ENCODE results near the gene ICAM3.
"Not testable (repeated sequence)": the region's sequence is repeated elsewhere in the genome, so short reads cannot be mapped to it uniquely, and the experiment has no call there.

The ICAM3 gene, protein sequence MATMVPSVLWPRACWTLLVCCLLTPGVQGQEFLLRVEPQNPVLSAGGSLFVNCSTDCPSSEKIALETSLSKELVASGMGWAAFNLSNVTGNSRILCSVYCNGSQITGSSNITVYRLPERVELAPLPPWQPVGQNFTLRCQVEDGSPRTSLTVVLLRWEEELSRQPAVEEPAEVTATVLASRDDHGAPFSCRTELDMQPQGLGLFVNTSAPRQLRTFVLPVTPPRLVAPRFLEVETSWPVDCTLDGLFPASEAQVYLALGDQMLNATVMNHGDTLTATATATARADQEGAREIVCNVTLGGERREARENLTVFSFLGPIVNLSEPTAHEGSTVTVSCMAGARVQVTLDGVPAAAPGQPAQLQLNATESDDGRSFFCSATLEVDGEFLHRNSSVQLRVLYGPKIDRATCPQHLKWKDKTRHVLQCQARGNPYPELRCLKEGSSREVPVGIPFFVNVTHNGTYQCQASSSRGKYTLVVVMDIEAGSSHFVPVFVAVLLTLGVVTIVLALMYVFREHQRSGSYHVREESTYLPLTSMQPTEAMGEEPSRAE

DNA sequence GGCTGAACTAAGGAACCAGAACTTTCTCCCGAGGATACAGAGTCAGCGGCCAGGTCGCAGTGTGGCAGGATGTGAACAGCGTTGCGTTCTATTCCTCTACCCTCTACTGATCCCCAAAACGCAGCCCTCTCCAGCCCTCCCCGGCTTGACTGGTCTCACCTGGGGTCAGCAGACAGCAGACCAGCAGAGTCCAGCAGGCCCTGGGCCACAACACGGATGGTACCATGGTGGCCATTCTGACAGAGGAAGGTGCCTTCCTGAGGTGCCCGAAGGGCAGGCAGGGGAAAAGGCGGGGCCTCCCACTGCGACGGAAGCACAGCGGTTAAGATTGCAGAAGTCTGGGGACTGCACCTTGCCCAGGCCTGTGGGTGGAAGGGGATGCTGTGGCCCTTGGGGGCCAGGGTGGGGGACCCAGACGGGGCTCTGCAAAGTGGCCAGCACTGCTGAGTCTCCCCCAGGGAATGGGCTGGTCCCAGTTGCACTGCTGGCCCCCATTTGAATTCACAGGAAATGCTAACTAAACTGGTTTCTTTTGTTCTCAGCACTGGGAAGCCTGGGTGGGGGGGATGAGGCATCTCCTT, at the start of gene ICAM3:
TSS of gene ICAM3 (minus strand) at position 245 of the 581 bp plus-strand sequence. CDS start at position 235, 10 bp downstream.
- Histone ChIP-seq H3K9me3 (no peaks in the 10 kb centered on the region), H3K27me3 (no peaks in the 10 kb centered on the region), H3K36me3 (no peaks in the 10 kb centered on the region), H3K4me3 (no peak within 1 kb of the TSS), H3K27ac (no peak within 1 kb of the TSS), H3K4me1 (peaks cover 0 to 10% (median 6%) of the 10 kb centered on the region in 4 donors)
- TF ChIP-seq, protein P1, sequence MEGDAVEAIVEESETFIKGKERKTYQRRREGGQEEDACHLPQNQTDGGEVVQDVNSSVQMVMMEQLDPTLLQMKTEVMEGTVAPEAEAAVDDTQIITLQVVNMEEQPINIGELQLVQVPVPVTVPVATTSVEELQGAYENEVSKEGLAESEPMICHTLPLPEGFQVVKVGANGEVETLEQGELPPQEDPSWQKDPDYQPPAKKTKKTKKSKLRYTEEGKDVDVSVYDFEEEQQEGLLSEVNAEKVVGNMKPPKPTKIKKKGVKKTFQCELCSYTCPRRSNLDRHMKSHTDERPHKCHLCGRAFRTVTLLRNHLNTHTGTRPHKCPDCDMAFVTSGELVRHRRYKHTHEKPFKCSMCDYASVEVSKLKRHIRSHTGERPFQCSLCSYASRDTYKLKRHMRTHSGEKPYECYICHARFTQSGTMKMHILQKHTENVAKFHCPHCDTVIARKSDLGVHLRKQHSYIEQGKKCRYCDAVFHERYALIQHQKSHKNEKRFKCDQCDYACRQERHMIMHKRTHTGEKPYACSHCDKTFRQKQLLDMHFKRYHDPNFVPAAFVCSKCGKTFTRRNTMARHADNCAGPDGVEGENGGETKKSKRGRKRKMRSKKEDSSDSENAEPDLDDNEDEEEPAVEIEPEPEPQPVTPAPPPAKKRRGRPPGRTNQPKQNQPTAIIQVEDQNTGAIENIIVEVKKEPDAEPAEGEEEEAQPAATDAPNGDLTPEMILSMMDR (IDR thresholded peaks at IDR 0.05): no peak
- intact Hi-C loops (cut with DNase I; ENCODE audit: low total_unique reads): no loop called here
- DNase-seq: no peak

DNA sequence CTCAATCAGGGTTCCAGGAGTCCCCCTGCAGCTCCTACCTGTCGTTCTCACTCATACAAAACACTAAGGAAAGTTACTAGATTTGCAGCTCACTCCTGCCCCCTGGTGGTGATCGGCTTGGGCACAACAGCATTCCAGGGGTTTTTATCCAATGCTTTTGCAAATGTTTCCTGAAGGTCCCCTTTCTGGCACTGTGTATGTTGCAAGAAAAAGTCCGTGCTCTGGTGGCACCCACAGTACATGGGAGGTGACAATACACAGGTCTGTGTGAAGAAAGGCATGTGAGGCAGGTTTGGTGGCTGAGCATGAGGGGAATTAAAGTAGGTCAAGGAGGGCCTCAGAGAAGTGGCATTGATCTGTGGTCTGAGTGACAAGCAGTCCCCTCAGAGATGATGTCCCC, 49.5 kb upstream of the ICAM3 start:
- H3K9me3 ChIP-seq: no peaks in the 10 kb centered on the region
- peak; percentile 90 to 91 for DNase-seq
- no peak overlapping the region for H3K4me3 ChIP-seq
- no peak overlapping the region for H3K27ac ChIP-seq
- intact Hi-C loops (cut with DNase I; ENCODE audit: low total_unique reads): loop anchor here (2.0 kb wide), 1 partner anchor 120 kb away; no protein-coding TSS in a partner anchor
- peaks cover 0 to 5% (median 0%) of the 10 kb centered on the region in 4 donors for H3K4me1 ChIP-seq
- H3K36me3 ChIP-seq: peaks cover 24 to 33% (median 31%) of the 10 kb centered on the region in 3 donors
- peaks cover 0 to 8% of the 10 kb centered on the region in 2 donors for H3K27me3 ChIP-seq
- TF ChIP-seq, protein P1 (IDR thresholded peaks at IDR 0.05): peak; percentile 86 to 87

DNA sequence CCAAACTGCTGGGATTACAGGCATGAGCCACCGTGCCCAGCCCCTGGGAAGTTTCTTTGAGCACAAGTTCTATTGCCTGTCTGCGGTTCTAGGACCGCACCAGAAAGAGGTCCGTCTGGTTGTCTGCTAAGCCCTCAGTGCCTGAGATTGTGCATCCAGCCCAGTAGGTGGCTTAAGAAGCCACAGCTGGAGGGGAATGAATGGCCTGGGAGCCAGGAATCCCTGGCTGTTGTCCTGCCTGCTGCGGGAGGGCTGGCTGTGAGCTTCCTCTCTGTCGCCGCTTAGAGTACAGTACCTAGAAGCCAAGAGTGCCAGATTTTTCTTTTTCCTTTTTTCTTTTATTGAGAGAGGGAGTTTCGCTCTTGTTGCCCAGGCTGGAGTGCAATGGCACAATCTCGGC, 45.2 kb upstream of the ICAM3 start:
- DNase-seq: no peak
- Histone ChIP-seq H3K4me1 (peaks cover 0 to 14% (median 8%) of the 10 kb centered on the region in 4 donors), H3K4me3 (no peak overlapping the region), H3K27me3 (peaks cover 0 to 8% of the 10 kb centered on the region in 2 donors), H3K27ac (no peak overlapping the region), H3K9me3 (no peaks in the 10 kb centered on the region), H3K36me3 (no peaks in the 10 kb centered on the region)
- intact Hi-C loops (cut with DNase I; ENCODE audit: low total_unique reads): loop anchor here (5.0 kb wide), 1 partner anchor 52 kb away; the partner anchor contains the start of gene RAVER1
- TF ChIP-seq, protein P1 (IDR thresholded peaks at IDR 0.05): no peak

DNA sequence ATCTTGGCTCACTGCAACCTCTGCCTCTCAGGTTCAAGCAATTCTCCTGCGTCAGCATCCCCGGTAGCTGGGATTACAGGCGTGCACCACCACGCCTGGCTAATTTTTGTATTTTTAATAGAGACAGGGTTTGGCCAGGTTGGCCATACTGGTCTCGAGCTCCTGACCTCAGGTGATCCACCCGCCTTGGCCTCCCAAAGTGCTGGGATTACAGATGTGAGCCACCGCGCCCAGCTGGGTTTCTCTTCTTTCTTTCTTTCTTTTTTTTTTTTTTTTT, 43.7 kb upstream of the ICAM3 start:
- not testable (repeated sequence) for H3K4me3 ChIP-seq, H3K27me3 ChIP-seq, H3K27ac ChIP-seq, H3K9me3 ChIP-seq, DNase-seq
- Histone ChIP-seq H3K36me3 (peaks cover 2 to 10% (median 3%) of the 10 kb centered on the region in 3 donors), H3K4me1 (peaks cover 0 to 17% (median 12%) of the 10 kb centered on the region in 4 donors)
- intact Hi-C loops (cut with DNase I; ENCODE audit: low total_unique reads): loop anchor here (5.0 kb wide), 1 partner anchor 51 kb away; the partner anchor contains the start of gene RAVER1

DNA sequence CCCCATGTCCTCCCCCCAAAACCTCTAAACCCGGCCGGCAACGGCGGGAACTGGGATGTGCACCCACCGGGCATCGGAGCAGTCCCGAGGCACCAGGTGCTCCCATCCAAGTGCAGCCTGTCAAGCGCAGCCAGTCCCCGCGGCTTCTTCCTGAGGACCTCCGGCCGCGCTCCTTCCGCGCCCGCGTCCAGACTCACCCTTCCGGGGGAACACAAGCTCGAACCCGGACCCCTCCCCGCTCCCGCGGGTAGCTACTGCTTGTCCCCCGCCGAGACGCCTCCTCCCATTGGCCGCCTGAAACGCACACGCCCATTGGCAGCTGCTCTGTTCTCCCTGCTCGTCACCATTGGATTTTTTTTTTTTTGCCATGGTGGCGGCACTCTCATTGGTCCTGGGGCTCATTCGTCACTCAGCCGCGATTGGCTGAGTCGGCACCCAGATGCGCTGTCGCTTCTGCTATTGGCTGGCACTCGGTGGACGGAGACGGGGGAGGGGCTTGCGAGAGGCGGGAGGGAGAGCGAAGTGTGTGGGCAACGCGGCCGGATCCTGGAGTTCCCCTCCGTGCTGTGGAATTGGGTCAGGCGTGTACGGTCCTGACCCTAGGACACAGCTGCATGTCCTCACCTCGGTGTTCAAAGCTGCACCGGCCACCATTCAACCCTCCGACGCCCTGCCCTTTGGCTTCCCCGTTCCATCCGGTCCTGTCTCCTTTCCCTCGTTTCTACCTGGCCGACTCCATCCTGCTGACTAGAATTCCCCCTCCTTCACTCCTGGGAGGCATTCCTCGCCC, 41.1 kb upstream of the ICAM3 start, which contains the start of gene TYK2:
TSS of gene TYK2 (minus strand) at position 260 of the 790 bp plus-strand sequence. CDS start 2,166 bp downstream, outside the sequence.
- TF ChIP-seq, protein P1 (IDR thresholded peaks at IDR 0.05): peak in 1 of 2 experiments; percentile 12
- intact Hi-C loops (cut with DNase I; ENCODE audit: low total_unique reads): loop anchor here (5.0 kb wide), 1 partner anchor 48 kb away; the partner anchor contains the start of gene RAVER1
- Histone ChIP-seq H3K36me3 (peaks cover 4 to 32% (median 17%) of the 10 kb centered on the region in 3 donors), H3K4me1 (peaks cover 0 to 17% (median 12%) of the 10 kb centered on the region in 4 donors), H3K27me3 (no peaks in the 10 kb centered on the region), H3K4me3 (peak within 1 kb of the TSS; percentile 80 to 92), H3K27ac (peak within 1 kb of the TSS; percentile 80 to 83), H3K9me3 (no peaks in the 10 kb centered on the region)
- DNase-seq: peak; percentile 98 to 99
